Uterus (tissue), 4 donors: Measurements from ENCODE around the gene PTPRD. TPM values are rescaled to one million over a fixed set of nuclear protein-coding genes. Genes with fewer than 3 reads are reported as not detected.
"Not testable (repeated sequence)": the region's sequence is repeated elsewhere in the genome, so short reads cannot be mapped to it uniquely, and the experiment has no call there.

Source experiments
- DNase-seq, 2 donors: peaks; one replicate each; pipeline ENCODE4 v3.0.0-alpha.2; 2019 to 2020
- H3K27ac ChIP-seq, 2 donors: fragments of 200-600 bp; sonication (generic); 1 replicate in 1 of 2; 2 replicates in 1 of 2; pipeline ENCODE4 v1.5.1; 2016 to 2018
- H3K27me3 ChIP-seq, 2 donors: fragments of 200-600 bp; sonication (generic); one replicate each; pipeline ENCODE4 v1.5.1; 2018 to 2019; ENCODE audit warnings: control low read depth in 1 of 2
- H3K36me3 ChIP-seq, 2 donors: fragments of 200-600 bp; sonication (generic); one replicate each; pipeline ENCODE4 v1.5.1; 2019; ENCODE audit warnings: control low read depth in 1 of 2
- H3K4me1 ChIP-seq, 2 donors: fragments of 200-600 bp; sonication (generic); one replicate each; pipeline ENCODE4 v1.5.1; 2018 to 2019; ENCODE audit warnings: control low read depth in 1 of 2
- H3K4me3 ChIP-seq, 2 donors: fragments of 200-600 bp; sonication (generic); 1 replicate in 1 of 2; 2 replicates in 1 of 2; pipeline ENCODE4 v1.5.1; 2018 to 2019; ENCODE audit warnings: mild to moderate bottlenecking in 1 of 2
- H3K9me3 ChIP-seq, 2 donors: fragments of 200-600 bp; sonication (generic); one replicate each; pipeline ENCODE4 v1.5.1; 2019; ENCODE audit warnings: control low read depth in 1 of 2
- POLR2A ChIP-seq, 2 donors: fragments of 450-650 bp; IDR thresholded peaks; one replicate each; pipeline ENCODE4 v1.6.1; 2016; ENCODE audit warnings: antibody characterized with exemption in 2 of 2, mild to moderate bottlenecking in 1 of 2, moderate library complexity in 1 of 2
- intact Hi-C: fragments of 100-400 bp; cut with DNase I; formaldehyde crosslinking; loops from one replicate; pipeline ENCODE4 v1.15.1; 2023; ENCODE audit warnings: low total_unique reads
- total RNA-seq, 4 donors: library from RNA; depleted of rRNA in 3 of 4; stranded (reverse); fragments of >200 nt in 3 of 4; gene quantifications; one replicate each; pipeline versions ENCODE4 v1.1.0 to v1.2.4, GENCODE V29; 2014 to 2023
- TF ChIP-seq, protein P1 (sequence below), 4 experiments: fragments of 200-600 bp in 2 of 4; fragments of 450-650 bp in 2 of 4; sonication (generic) in 2 of 4; IDR thresholded peaks; one replicate each; pipeline ENCODE4 v1.5.1; 2016 to 2019; ENCODE audit warnings: antibody characterized with exemption in 4 of 4, mild to moderate bottlenecking in 2 of 4, moderate library complexity in 1 of 4
- donor health status: DM: yes; HTN: yes; CAD: no.

PTPRD gene
- total RNA-seq, 4 donors from 2014 or later: 1.2 to 136 (median 26.4) TPM

DNA sequence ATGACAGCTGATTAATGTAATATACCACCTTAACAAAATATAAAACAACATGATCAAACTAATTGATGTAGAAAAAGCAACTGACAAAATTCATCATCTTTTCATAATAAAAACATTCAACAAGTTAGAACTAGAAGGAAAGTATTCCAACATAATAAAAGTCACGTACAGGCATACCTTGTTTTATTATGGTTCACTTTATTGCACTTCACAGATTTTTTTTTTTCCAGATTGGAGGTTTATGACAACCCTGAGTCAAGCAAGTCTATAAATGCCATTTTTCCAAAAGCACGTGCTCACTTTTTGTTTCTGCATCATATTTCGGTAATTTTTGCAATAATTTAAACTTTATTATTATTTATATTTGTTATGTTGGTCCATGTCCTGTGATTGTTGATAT lies 1120.3 kb downstream of the PTPRD start:
- no peak for TF ChIP-seq POLR2A (IDR thresholded peaks at IDR 0.05)
- TF ChIP-seq, protein P1, sequence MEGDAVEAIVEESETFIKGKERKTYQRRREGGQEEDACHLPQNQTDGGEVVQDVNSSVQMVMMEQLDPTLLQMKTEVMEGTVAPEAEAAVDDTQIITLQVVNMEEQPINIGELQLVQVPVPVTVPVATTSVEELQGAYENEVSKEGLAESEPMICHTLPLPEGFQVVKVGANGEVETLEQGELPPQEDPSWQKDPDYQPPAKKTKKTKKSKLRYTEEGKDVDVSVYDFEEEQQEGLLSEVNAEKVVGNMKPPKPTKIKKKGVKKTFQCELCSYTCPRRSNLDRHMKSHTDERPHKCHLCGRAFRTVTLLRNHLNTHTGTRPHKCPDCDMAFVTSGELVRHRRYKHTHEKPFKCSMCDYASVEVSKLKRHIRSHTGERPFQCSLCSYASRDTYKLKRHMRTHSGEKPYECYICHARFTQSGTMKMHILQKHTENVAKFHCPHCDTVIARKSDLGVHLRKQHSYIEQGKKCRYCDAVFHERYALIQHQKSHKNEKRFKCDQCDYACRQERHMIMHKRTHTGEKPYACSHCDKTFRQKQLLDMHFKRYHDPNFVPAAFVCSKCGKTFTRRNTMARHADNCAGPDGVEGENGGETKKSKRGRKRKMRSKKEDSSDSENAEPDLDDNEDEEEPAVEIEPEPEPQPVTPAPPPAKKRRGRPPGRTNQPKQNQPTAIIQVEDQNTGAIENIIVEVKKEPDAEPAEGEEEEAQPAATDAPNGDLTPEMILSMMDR (IDR thresholded peaks at IDR 0.05): no peak
- intact Hi-C loops: no loop called here
- no peak overlapping the region for H3K4me3 ChIP-seq
- H3K27ac ChIP-seq: no peak overlapping the region
- no peaks in the 10 kb centered on the region for H3K9me3 ChIP-seq
- no peaks in the 10 kb centered on the region for H3K27me3 ChIP-seq
- no peaks in the 10 kb centered on the region for H3K36me3 ChIP-seq
- no peaks in the 10 kb centered on the region for H3K4me1 ChIP-seq
- DNase-seq: no peak

DNA sequence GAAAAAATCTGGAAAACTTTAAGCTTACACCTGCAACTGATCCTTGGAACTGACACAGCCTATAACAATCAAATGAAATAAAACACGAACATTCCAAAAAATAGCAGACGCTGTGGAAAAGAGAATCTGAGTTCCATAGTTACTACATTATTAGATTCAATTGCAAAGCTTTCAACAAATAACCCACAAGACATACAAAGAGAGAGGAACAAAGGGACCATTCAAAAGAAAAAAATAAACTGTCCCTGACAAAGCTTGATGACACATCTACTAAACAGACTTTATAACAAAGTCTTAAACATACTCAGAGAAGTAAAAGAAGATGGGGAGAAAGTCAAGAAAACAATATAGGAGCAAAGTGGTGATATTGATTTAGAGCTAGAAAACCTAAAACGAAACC lies 1123.6 kb downstream of the PTPRD start:
- intact Hi-C loops: no loop called here
- TF ChIP-seq, protein P1 (IDR thresholded peaks at IDR 0.05): no peak
- TF ChIP-seq POLR2A (IDR thresholded peaks at IDR 0.05): no peak
- no peaks in the 10 kb centered on the region for H3K9me3 ChIP-seq
- no peaks in the 10 kb centered on the region for H3K36me3 ChIP-seq
- no peak for DNase-seq
- H3K27ac ChIP-seq: no peak overlapping the region
- H3K4me1 ChIP-seq: no peaks in the 10 kb centered on the region
- H3K4me3 ChIP-seq: no peak overlapping the region
- no peaks in the 10 kb centered on the region for H3K27me3 ChIP-seq

DNA sequence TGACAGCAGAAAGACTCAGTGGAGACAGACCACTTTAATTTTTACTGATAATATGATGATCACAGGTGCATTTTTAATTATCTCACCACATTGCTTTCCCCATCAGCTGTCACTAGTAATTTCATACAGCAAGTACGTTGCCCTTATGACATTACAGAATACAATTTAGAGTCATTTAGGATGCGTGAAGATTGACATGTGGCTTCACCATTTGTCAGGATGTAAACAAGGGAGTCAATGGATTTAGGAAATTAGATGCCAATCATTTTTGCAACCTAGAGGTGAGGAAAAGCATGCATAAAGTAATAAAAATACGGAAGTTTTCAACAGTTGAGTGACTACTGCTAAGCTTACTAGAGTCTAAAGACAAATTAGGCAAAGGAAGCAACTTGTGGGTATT lies 1129.6 kb downstream of the PTPRD start:
- Histone ChIP-seq H3K4me3 (no peak overlapping the region), H3K4me1 (no peaks in the 10 kb centered on the region), H3K9me3 (no peaks in the 10 kb centered on the region), H3K27ac (no peak overlapping the region), H3K36me3 (no peaks in the 10 kb centered on the region), H3K27me3 (no peaks in the 10 kb centered on the region)
- intact Hi-C loops: no loop called here
- TF ChIP-seq, protein P1 (IDR thresholded peaks at IDR 0.05): no peak
- TF ChIP-seq POLR2A (IDR thresholded peaks at IDR 0.05): no peak
- DNase-seq: no peak

DNA sequence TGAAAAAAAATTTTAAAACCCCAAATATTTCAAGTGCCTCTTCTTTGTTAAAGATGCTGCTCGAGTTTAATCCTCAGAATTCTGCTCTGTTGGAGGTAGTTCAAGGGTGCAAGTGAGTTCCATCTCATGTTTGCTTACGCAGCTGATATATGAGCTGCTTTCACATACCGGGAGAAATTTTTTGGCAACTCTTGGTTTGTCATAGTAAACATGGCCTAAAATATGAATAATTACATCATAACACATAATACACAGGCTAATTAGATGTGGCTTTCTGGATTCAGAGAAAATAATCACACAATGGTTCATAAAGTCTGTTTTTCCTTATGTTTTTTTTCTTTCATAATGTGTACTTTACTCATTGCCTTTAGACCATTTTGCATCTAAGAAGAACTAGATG lies 1134.1 kb downstream of the PTPRD start:
- Histone ChIP-seq H3K36me3 (no peaks in the 10 kb centered on the region), H3K4me3 (no peak overlapping the region), H3K27ac (no peak overlapping the region), H3K4me1 (no peaks in the 10 kb centered on the region), H3K9me3 (no peaks in the 10 kb centered on the region), H3K27me3 (no peaks in the 10 kb centered on the region)
- DNase-seq: no peak
- intact Hi-C loops: no loop called here
- no peak for TF ChIP-seq POLR2A (IDR thresholded peaks at IDR 0.05)
- TF ChIP-seq, protein P1 (IDR thresholded peaks at IDR 0.05): no peak

DNA sequence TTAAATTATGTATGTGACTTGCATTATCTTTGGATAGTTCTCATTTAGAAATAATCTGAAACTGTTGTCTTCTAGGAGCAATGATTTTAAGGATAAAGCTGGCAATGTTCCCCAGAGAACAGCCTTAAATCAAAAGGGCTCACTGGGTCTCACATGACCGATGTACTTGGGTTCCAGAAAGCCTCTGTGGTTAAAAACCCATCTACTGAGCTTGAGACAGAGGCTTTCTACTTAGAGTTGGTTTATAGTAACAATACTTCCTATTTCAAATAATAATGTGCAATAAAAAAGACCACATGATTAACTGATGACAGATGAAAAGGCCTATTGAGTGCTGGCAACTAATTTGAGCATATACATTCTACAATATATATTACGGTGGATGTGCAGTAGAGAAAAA lies 1143.5 kb downstream of the PTPRD start:
- H3K4me3 ChIP-seq: no peak overlapping the region
- H3K27ac ChIP-seq: no peak overlapping the region
- TF ChIP-seq, protein P1 (IDR thresholded peaks at IDR 0.05): no peak
- TF ChIP-seq POLR2A (IDR thresholded peaks at IDR 0.05): no peak
- H3K27me3 ChIP-seq: no peaks in the 10 kb centered on the region
- no peaks in the 10 kb centered on the region for H3K4me1 ChIP-seq
- DNase-seq: no peak
- no peaks in the 10 kb centered on the region for H3K36me3 ChIP-seq
- intact Hi-C loops: no loop called here
- no peaks in the 10 kb centered on the region for H3K9me3 ChIP-seq

DNA sequence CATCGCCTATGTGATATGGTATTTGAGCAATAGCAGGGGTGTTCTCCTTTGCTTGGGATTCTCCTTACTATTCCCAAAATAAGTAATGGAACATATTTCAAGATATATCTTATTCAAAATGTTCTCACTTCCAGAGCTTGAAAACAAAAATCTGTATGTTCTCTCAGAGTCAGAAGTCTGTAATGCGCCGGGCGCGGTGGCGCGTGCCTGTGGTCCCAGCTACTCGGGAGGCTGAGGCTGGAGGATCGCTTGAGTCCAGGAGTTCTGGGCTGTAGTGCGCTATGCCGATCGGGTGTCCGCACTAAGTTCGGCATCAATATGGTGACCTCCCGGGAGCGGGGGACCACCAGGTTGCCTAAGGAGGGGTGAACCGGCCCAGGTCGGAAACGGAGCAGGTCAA lies 1170.9 kb downstream of the PTPRD start:
- intact Hi-C loops, H3K27ac ChIP-seq, H3K4me1 ChIP-seq, H3K9me3 ChIP-seq, DNase-seq, H3K4me3 ChIP-seq, H3K27me3 ChIP-seq, H3K36me3 ChIP-seq: not testable (repeated sequence)
